Endometrial microvascular endothelial cells (primary cell): ENCODE data around the gene CA10. TPM values are rescaled to one million over a fixed set of nuclear protein-coding genes. Genes with fewer than 3 reads are reported as not detected.

Source experiments
- in situ Hi-C: cut with HindIII; loops from 2 replicates; pipeline ENCODE4 v1.10.0; 2017; ENCODE audit warnings: low sequenced_read_pairs, low pct_unique_long_range_greater_than_20kb; ENCODE audit errors: inconsistent ontology term
- total RNA-seq: library from RNA; depleted of rRNA; stranded (reverse); fragments of >200 nt; gene quantifications from one replicate; pipeline ENCODE4 v1.2.3, GENCODE V29; 2015; ENCODE audit errors: inconsistent ontology term

The CA10 gene
- total RNA-seq, 1 donor from 2014 or later, result not detected

- in situ Hi-C loops, result no loop called here
Measured at GRCh38 chr17:51761105-51761504, 397.4 kb downstream of the CA10 start.

GRCh38 chr17:51759260-51759659 is 399.3 kb downstream of the CA10 start:
- in situ Hi-C loops, result no loop called here

- in situ Hi-C loops, result no loop called here
Measured at GRCh38 chr17:51751072-51751471, 407.4 kb downstream of the CA10 start.

GRCh38 chr17:51748749-51749604 is 409.5 kb downstream of the CA10 start:
- in situ Hi-C loops, result no loop called here

- in situ Hi-C loops, result no loop called here
Measured at GRCh38 chr17:51746421-51746820, 412.1 kb downstream of the CA10 start.

- in situ Hi-C loops, result no loop called here
Measured at GRCh38 chr17:51745993-51746392, 412.5 kb downstream of the CA10 start.

- in situ Hi-C loops, result no loop called here
Measured at GRCh38 chr17:51743477-51743876, 415.0 kb downstream of the CA10 start.

GRCh38 chr17:51742571-51742970 is 415.9 kb downstream of the CA10 start:
- in situ Hi-C loops, result no loop called here

GRCh38 chr17:51741458-51741857 is 417.1 kb downstream of the CA10 start:
- in situ Hi-C loops, result no loop called here

- in situ Hi-C loops, result no loop called here
Measured at GRCh38 chr17:51740531-51740930, 418.0 kb downstream of the CA10 start.

GRCh38 chr17:51739245-51739886 is 419.1 kb downstream of the CA10 start:
- in situ Hi-C loops, result no loop called here

GRCh38 chr17:51736356-51736755 is 422.2 kb downstream of the CA10 start:
- in situ Hi-C loops, result no loop called here

- in situ Hi-C loops, result no loop called here
Measured at GRCh38 chr17:51734976-51735375, 423.5 kb downstream of the CA10 start.

GRCh38 chr17:51734462-51734861 is 424.1 kb downstream of the CA10 start:
- in situ Hi-C loops, result no loop called here

- in situ Hi-C loops, result no loop called here
Measured at GRCh38 chr17:51733166-51733565, 425.3 kb downstream of the CA10 start.

GRCh38 chr17:51731941-51732722 is 426.4 kb downstream of the CA10 start:
- in situ Hi-C loops, result no loop called here

GRCh38 chr17:51730303-51731050 is 428.0 kb downstream of the CA10 start:
- in situ Hi-C loops, result no loop called here

- in situ Hi-C loops, result no loop called here
Measured at GRCh38 chr17:51725185-51725584, 433.3 kb downstream of the CA10 start.

GRCh38 chr17:51724043-51724580 is 434.4 kb downstream of the CA10 start:
- in situ Hi-C loops, result no loop called here
